Astrocyte (in vitro differentiated cells and primary cell): Measurements from ENCODE around the gene NUCB2. TPM values are rescaled to one million over a fixed set of nuclear protein-coding genes. Genes with fewer than 3 reads are reported as not detected.

Experiments
- DNase-seq: peaks from one replicate; pipeline ENCODE4 v3.0.0-alpha.2; 2010; ENCODE audit warnings: low read depth
- FAIRE-seq: peaks from 2 replicates; lab custom pipeline; 2011; peaks lifted over from hg19 to GRCh38; lab: Jason Lieb, UNC
- H2AFZ ChIP-seq: 2 replicates; pipeline ENCODE4 v1.6.0; 2012; ENCODE audit warnings: low read depth, low read length, inconsistent platforms
- H3K27ac ChIP-seq: 2 replicates; pipeline ENCODE4 v1.5.1; 2011; ENCODE audit warnings: low read depth, low read length, inconsistent platforms
- H3K27me3 ChIP-seq: 2 replicates; pipeline ENCODE4 v1.6.0; 2011; ENCODE audit warnings: low read length, inconsistent platforms; ENCODE audit not compliant: insufficient read depth
- H3K36me3 ChIP-seq: 2 replicates; pipeline ENCODE4 v1.5.1; 2011; ENCODE audit warnings: low read length, inconsistent platforms; ENCODE audit not compliant: insufficient read depth
- H3K4me1 ChIP-seq: 2 replicates; pipeline ENCODE4 v1.5.1; 2011; ENCODE audit warnings: low read length, inconsistent platforms; ENCODE audit not compliant: insufficient read depth
- H3K4me2 ChIP-seq: 2 replicates; pipeline ENCODE4 v1.6.0; 2012; ENCODE audit warnings: low read length, inconsistent platforms
- H3K4me3 ChIP-seq: 2 replicates; pipeline ENCODE4 v1.5.1; 2011; ENCODE audit warnings: low read depth, mild to moderate bottlenecking, low read length, inconsistent platforms; ENCODE audit not compliant: insufficient read depth
- H3K79me2 ChIP-seq: 2 replicates; pipeline ENCODE4 v1.6.0; 2012; ENCODE audit warnings: mild to moderate bottlenecking, low read length, inconsistent platforms; ENCODE audit not compliant: insufficient read depth
- H3K9ac ChIP-seq: 2 replicates; pipeline ENCODE4 v1.6.0; 2012; ENCODE audit warnings: mild to moderate bottlenecking, low read length, inconsistent platforms
- H3K9me3 ChIP-seq: 2 replicates; pipeline ENCODE4 v1.5.1; 2012; ENCODE audit warnings: low read depth, mild to moderate bottlenecking, low read length, inconsistent platforms; ENCODE audit not compliant: insufficient read depth
- H4K20me1 ChIP-seq: 2 replicates; pipeline ENCODE4 v1.6.0; 2012; ENCODE audit warnings: low read length, inconsistent platforms; ENCODE audit not compliant: insufficient read depth
- H3K27ac Mint-ChIP-seq: one replicate; pipeline ENCODE4 v1.8.0; 2021; ENCODE audit warnings: mild to moderate bottlenecking, mixed read lengths; ENCODE audit not compliant: unreplicated experiment
- H3K27me3 Mint-ChIP-seq: one replicate; pipeline ENCODE4 v1.8.0; 2021; ENCODE audit warnings: low read depth, mixed read lengths; ENCODE audit not compliant: unreplicated experiment
- H3K36me3 Mint-ChIP-seq: one replicate; pipeline ENCODE4 v1.8.0; 2021; ENCODE audit warnings: low read depth, mixed read lengths; ENCODE audit not compliant: unreplicated experiment
- H3K4me1 Mint-ChIP-seq: one replicate; pipeline ENCODE4 v1.8.0; 2021; ENCODE audit warnings: low read depth, mixed read lengths; ENCODE audit not compliant: unreplicated experiment
- H3K4me3 Mint-ChIP-seq: one replicate; pipeline ENCODE4 v1.8.0; 2021; ENCODE audit warnings: mild to moderate bottlenecking, moderate library complexity, mixed read lengths; ENCODE audit not compliant: unreplicated experiment
- H3K9me3 Mint-ChIP-seq: one replicate; pipeline ENCODE4 v1.8.0; 2021; ENCODE audit warnings: mild to moderate bottlenecking, mixed read lengths; ENCODE audit not compliant: unreplicated experiment
- CTCF ChIP-seq: IDR thresholded peaks from 2 replicates; pipeline ENCODE4 v1.5.1; 2011; ENCODE audit warnings: low read depth, mild to moderate bottlenecking, inconsistent platforms, low read length, moderate library complexity; ENCODE audit not compliant: insufficient read depth
- EZH2 ChIP-seq: IDR thresholded peaks from 2 replicates; pipeline ENCODE4 v1.6.1; 2012; ENCODE audit warnings: mild to moderate bottlenecking, low read length, inconsistent platforms; ENCODE audit not compliant: insufficient read depth
- total RNA-seq: library from RNA; stranded (reverse); gene quantifications from 2 replicates; pipeline ENCODE4 v1.2.1, GENCODE V29; 2021

The NUCB2 gene
- total RNA-seq, 1 donor from 2014 or later = 71.2 TPM

- Histone ChIP-seq H3K9me3 (no peaks in the 10 kb centered on the region), H3K4me1 (no peaks in the 10 kb centered on the region), H3K27ac (no peak overlapping the region), H3K27me3 (no peaks in the 10 kb centered on the region), H3K9ac (no peak overlapping the region), H4K20me1 (no peaks in the 10 kb centered on the region), H2AFZ (no peak overlapping the region), H3K79me2 (no peaks in the 10 kb centered on the region), H3K4me2 (no peak overlapping the region), H3K4me3 (no peak overlapping the region), H3K36me3 (no peaks in the 10 kb centered on the region)
- no peaks in the 10 kb centered on the region for H3K4me1 Mint-ChIP-seq
- no peak overlapping the region for H3K27ac Mint-ChIP-seq
- H3K36me3 Mint-ChIP-seq = peaks cover 2% of the 10 kb centered on the region
- no peaks in the 10 kb centered on the region for H3K27me3 Mint-ChIP-seq
- H3K9me3 Mint-ChIP-seq = no peaks in the 10 kb centered on the region
- no peak overlapping the region for H3K4me3 Mint-ChIP-seq
- FAIRE-seq (no peak), DNase-seq (no peak)
- no peak for TF ChIP-seq EZH2
- no peak for TF ChIP-seq CTCF
Measured at GRCh38 chr11:17250561-17251350, 25.8 kb upstream of the NUCB2 start.

GRCh38 chr11:17252704-17253103 lies 23.8 kb upstream of the NUCB2 start:
- H3K79me2 ChIP-seq = no peaks in the 10 kb centered on the region
- Mint-ChIP-seq H3K4me1 (peaks cover 8% of the 10 kb centered on the region), H3K27me3 (no peaks in the 10 kb centered on the region), H3K27ac (no peak overlapping the region), H3K4me3 (no peak overlapping the region), H3K9me3 (no peaks in the 10 kb centered on the region), H3K36me3 (peaks cover 2% of the 10 kb centered on the region)
- no peak overlapping the region for H3K9ac ChIP-seq
- TF ChIP-seq EZH2 (no peak), CTCF (no peak)
- H2AFZ ChIP-seq = no peak overlapping the region
- peaks cover 8% of the 10 kb centered on the region for H3K4me1 ChIP-seq
- H4K20me1 ChIP-seq = no peaks in the 10 kb centered on the region
- no peak overlapping the region for H3K4me3 ChIP-seq
- no peak overlapping the region for H3K4me2 ChIP-seq
- H3K27ac ChIP-seq = no peak overlapping the region
- FAIRE-seq (no peak), DNase-seq (no peak)
- no peaks in the 10 kb centered on the region for H3K36me3 ChIP-seq
- no peaks in the 10 kb centered on the region for H3K27me3 ChIP-seq
- H3K9me3 ChIP-seq = no peaks in the 10 kb centered on the region

GRCh38 chr11:17256512-17256911 lies 20.0 kb upstream of the NUCB2 start:
- FAIRE-seq (peak; percentile 80), DNase-seq (peak; percentile 92)
- Histone ChIP-seq H3K27me3 (no peaks in the 10 kb centered on the region), H3K79me2 (no peaks in the 10 kb centered on the region), H3K4me2 (peak overlapping the region; percentile 62), H3K36me3 (no peaks in the 10 kb centered on the region), H2AFZ (no peak overlapping the region), H3K4me1 (peaks cover 8% of the 10 kb centered on the region), H4K20me1 (no peaks in the 10 kb centered on the region), H3K9ac (peak overlapping the region; percentile 17), H3K27ac (peak overlapping the region; percentile 67), H3K4me3 (no peak overlapping the region), H3K9me3 (no peaks in the 10 kb centered on the region)
- no peaks in the 10 kb centered on the region for H3K36me3 Mint-ChIP-seq
- peaks cover 10% of the 10 kb centered on the region for H3K4me1 Mint-ChIP-seq
- no peak for TF ChIP-seq EZH2
- TF ChIP-seq CTCF = no peak
- H3K27ac Mint-ChIP-seq = peak overlapping the region; percentile 84
- no peak overlapping the region for H3K4me3 Mint-ChIP-seq
- no peaks in the 10 kb centered on the region for H3K27me3 Mint-ChIP-seq
- H3K9me3 Mint-ChIP-seq = no peaks in the 10 kb centered on the region
